ENCODE data around the gene FTCDNL1.
A peak's percentile ranks its signal among the peaks of the same experiment; 100 is the strongest.

FTCDNL1 gene

DNA sequence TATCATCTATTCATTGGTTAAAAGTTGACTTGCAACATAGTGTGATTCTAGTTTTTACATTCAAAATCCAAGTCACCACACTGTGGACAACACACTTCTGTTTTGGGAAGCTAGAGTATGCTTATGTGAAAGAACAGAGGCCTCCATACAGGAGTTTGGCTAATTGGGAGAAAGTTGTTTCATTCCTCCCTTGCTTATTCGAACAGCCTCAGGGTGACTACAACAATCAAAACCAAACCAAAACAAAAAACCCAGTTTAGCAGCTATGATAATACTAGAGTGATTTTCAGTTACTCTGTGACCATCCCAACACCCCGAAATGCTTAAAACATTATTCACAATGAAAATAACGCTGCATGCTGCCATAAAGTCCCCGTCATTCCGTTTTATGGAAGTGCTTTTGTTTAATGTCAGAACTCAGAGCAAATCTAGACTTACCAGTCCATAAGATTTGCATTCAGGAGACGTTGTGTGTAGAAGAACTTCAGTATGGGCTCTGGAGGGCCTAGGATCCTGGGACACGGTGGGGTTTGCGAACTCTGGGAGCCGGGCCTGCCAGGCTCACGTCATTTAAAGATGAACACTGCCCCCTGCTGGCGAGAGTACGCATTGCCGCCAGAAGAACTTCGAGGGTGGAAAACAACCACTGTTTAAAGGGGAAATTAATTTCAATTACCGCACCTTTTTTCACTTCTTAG lies 111.4 kb downstream of the FTCDNL1 start (continued):
- TF ChIP-seq, protein P1, sequence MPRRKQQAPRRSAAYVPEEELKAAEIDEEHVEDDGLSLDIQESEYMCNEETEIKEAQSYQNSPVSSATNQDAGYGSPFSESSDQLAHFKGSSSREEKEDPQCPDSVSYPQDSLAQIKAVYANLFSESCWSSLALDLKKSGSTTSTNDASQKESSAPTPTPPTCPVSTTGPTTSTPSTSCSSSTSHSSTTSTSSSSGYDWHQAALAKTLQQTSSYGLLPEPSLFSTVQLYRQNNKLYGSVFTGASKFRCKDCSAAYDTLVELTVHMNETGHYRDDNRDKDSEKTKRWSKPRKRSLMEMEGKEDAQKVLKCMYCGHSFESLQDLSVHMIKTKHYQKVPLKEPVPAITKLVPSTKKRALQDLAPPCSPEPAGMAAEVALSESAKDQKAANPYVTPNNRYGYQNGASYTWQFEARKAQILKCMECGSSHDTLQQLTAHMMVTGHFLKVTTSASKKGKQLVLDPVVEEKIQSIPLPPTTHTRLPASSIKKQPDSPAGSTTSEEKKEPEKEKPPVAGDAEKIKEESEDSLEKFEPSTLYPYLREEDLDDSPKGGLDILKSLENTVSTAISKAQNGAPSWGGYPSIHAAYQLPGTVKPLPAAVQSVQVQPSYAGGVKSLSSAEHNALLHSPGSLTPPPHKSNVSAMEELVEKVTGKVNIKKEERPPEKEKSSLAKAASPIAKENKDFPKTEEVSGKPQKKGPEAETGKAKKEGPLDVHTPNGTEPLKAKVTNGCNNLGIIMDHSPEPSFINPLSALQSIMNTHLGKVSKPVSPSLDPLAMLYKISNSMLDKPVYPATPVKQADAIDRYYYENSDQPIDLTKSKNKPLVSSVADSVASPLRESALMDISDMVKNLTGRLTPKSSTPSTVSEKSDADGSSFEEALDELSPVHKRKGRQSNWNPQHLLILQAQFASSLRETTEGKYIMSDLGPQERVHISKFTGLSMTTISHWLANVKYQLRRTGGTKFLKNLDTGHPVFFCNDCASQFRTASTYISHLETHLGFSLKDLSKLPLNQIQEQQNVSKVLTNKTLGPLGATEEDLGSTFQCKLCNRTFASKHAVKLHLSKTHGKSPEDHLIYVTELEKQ (tag by site-specific recombination; IDR thresholded peaks at IDR 0.05; ENCODE audit: borderline replicate concordance): no peak
- TF ChIP-seq ZBTB21 (tag by site-specific recombination; IDR thresholded peaks at IDR 0.05): no peak
- no peak for TF ChIP-seq ZNF571 (tag by site-specific recombination; IDR thresholded peaks at IDR 0.05)
- TF ChIP-seq ZNF768 (tag by site-specific recombination; IDR thresholded peaks at IDR 0.05): no peak
- no peak for TF ChIP-seq ZNF23 (tag by site-specific recombination; IDR thresholded peaks at IDR 0.05; ENCODE audit: borderline replicate concordance)
- TF ChIP-seq, protein P2, sequence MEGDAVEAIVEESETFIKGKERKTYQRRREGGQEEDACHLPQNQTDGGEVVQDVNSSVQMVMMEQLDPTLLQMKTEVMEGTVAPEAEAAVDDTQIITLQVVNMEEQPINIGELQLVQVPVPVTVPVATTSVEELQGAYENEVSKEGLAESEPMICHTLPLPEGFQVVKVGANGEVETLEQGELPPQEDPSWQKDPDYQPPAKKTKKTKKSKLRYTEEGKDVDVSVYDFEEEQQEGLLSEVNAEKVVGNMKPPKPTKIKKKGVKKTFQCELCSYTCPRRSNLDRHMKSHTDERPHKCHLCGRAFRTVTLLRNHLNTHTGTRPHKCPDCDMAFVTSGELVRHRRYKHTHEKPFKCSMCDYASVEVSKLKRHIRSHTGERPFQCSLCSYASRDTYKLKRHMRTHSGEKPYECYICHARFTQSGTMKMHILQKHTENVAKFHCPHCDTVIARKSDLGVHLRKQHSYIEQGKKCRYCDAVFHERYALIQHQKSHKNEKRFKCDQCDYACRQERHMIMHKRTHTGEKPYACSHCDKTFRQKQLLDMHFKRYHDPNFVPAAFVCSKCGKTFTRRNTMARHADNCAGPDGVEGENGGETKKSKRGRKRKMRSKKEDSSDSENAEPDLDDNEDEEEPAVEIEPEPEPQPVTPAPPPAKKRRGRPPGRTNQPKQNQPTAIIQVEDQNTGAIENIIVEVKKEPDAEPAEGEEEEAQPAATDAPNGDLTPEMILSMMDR (tag by site-specific recombination; IDR thresholded peaks at IDR 0.05): peak; percentile 76
- no peak for TF ChIP-seq ZNF292 (tag by site-specific recombination; IDR thresholded peaks at IDR 0.05; ENCODE audit: borderline replicate concordance, low read depth)
- no peak for TF ChIP-seq ZSCAN16 (tag by site-specific recombination; IDR thresholded peaks at IDR 0.05)
- TF ChIP-seq ZNF596 (tag by site-specific recombination; IDR thresholded peaks at IDR 0.05): no peak
- no peak for TF ChIP-seq ZNF623 (tag by site-specific recombination; IDR thresholded peaks at IDR 0.05)
- TF ChIP-seq ZNF658 (tag by site-specific recombination; IDR thresholded peaks at IDR 0.05): no peak
- TF ChIP-seq ZNF776 (tag by site-specific recombination; IDR thresholded peaks at IDR 0.05; ENCODE audit: borderline replicate concordance): no peak
- TF ChIP-seq ZNF521 (tag by site-specific recombination; IDR thresholded peaks at IDR 0.05): no peak
- no peak for TF ChIP-seq ZNF530 (tag by site-specific recombination; IDR thresholded peaks at IDR 0.05; ENCODE audit: low read depth)
- no peak for TF ChIP-seq ZNF830 (tag by site-specific recombination; IDR thresholded peaks at IDR 0.05; ENCODE audit: low read depth)
- TF ChIP-seq ZBTB17 (tag by site-specific recombination; IDR thresholded peaks at IDR 0.05): no peak
- TF ChIP-seq PRDM1 (tag by site-specific recombination; IDR thresholded peaks at IDR 0.05): peak; percentile 38; the same call in 1 of the 2 replicates
- TF ChIP-seq, protein P3, sequence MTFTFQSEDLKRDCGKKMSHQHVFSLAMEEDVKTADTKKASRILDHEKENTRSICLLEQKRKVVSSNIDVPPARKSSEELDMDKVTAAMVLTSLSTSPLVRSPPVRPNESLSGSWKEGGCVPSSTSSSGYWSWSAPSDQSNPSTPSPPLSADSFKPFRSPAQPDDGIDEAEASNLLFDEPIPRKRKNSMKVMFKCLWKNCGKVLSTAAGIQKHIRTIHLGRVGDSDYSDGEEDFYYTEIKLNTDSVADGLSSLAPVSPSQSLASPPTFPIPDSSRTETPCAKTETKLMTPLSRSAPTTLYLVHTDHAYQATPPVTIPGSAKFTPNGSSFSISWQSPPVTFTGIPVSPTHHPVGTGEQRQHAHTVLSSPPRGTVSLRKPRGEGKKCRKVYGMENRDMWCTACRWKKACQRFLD (tag by site-specific recombination; IDR thresholded peaks at IDR 0.05): no peak
- TF ChIP-seq IKZF3 (tag by site-specific recombination; IDR thresholded peaks at IDR 0.05): peak; percentile 69

DNA sequence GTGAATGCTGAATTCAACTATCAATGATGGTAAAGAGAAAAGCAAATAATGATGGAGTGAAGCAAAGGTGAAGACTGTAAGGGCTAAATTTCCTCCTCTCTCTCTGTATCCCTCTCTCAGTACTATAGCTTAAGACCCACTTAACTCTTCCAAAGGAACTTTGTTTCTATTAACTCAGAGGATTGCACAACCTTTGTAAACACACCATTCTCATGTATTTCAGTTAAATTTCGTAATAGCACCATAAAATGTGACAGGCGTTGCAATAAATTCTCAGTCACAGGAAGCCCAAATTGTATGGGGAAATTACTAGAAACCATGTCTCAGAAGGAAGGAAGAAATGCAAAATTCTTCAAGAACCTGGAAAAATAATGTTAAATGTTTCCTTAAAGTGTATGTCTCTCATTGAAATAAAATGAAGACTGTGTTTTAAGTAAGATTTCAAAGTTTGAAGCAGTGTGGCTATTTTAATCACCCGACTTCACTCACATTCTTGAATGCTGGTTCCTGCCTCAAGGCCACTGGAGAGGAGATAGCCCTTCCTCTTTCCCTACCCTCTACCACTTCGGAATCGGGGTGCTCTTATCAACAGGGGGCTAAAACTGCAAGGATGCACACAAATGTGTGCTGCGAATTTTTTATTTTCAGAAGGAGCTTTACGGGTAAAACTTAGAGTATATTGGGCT lies 112.1 kb downstream of the FTCDNL1 start:
- POLR2A ChIA-PET: no interaction called here
- no peaks in the 10 kb centered on the region for H3K9me3 ChIP-seq (ENCODE audit: control insufficient read depth, insufficient read depth, low read depth, low read length)
- no peak overlapping the region for H3K4me3 ChIP-seq (ENCODE audit: low read depth, low read length)
- peaks cover 9% of the 10 kb centered on the region for H3K4me1 ChIP-seq (ENCODE audit: control insufficient read depth, insufficient read depth, low read length)
- no peak overlapping the region for H3K27ac ChIP-seq (ENCODE audit: extremely low read depth, low read depth, low read length)
- CTCF ChIA-PET: interaction anchor here (0.5 to 4.6 kb wide), 28 partner anchors 10 to 1440 kb away, joined by 3 to 68 read pairs (median 4); no protein-coding TSS in a partner anchor
- H3K36me3 ChIP-seq (ENCODE audit: control insufficient read depth in 2 of 2, insufficient read depth in 1 of 2, low read length in 2 of 2): no peaks in the 10 kb centered on the region
- TF ChIP-seq, protein P4, sequence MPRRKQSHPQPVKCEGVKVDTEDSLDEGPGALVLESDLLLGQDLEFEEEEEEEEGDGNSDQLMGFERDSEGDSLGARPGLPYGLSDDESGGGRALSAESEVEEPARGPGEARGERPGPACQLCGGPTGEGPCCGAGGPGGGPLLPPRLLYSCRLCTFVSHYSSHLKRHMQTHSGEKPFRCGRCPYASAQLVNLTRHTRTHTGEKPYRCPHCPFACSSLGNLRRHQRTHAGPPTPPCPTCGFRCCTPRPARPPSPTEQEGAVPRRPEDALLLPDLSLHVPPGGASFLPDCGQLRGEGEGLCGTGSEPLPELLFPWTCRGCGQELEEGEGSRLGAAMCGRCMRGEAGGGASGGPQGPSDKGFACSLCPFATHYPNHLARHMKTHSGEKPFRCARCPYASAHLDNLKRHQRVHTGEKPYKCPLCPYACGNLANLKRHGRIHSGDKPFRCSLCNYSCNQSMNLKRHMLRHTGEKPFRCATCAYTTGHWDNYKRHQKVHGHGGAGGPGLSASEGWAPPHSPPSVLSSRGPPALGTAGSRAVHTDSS (tag by site-specific recombination; IDR thresholded peaks at IDR 0.05): no peak
- TF ChIP-seq ZNF843 (tag by site-specific recombination; IDR thresholded peaks at IDR 0.05) (no peak), ZFP69B (tag by site-specific recombination; IDR thresholded peaks at IDR 0.05) (peak; percentile 59; the same call in 1 of the 2 replicates), ZNF274 (IDR thresholded peaks at IDR 0.05; ENCODE audit: low read length) (no peak), ZNF274 (tag by site-specific recombination; IDR thresholded peaks at IDR 0.05; ENCODE audit: borderline replicate concordance) (no peak), ZNF341 (tag by site-specific recombination; IDR thresholded peaks at IDR 0.05; ENCODE audit: low read depth) (no peak), ZNF571 (tag by site-specific recombination; IDR thresholded peaks at IDR 0.05) (no peak), ZNF549 (tag by site-specific recombination; IDR thresholded peaks at IDR 0.05) (no peak)
- TF ChIP-seq, protein P5, sequence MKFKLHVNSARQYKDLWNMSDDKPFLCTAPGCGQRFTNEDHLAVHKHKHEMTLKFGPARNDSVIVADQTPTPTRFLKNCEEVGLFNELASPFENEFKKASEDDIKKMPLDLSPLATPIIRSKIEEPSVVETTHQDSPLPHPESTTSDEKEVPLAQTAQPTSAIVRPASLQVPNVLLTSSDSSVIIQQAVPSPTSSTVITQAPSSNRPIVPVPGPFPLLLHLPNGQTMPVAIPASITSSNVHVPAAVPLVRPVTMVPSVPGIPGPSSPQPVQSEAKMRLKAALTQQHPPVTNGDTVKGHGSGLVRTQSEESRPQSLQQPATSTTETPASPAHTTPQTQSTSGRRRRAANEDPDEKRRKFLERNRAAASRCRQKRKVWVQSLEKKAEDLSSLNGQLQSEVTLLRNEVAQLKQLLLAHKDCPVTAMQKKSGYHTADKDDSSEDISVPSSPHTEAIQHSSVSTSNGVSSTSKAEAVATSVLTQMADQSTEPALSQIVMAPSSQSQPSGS (tag by site-specific recombination; IDR thresholded peaks at IDR 0.05; ENCODE audit: low read depth): no peak

Data from HEK293 (cell line).